ENCODE data around the gene JAG1. TPM values are rescaled to one million over a fixed set of nuclear protein-coding genes. Genes with fewer than 3 reads are reported as not detected.

JAG1 gene
- total RNA-seq, 1 experiment from 2014 or later, result 45.2 TPM

DNA sequence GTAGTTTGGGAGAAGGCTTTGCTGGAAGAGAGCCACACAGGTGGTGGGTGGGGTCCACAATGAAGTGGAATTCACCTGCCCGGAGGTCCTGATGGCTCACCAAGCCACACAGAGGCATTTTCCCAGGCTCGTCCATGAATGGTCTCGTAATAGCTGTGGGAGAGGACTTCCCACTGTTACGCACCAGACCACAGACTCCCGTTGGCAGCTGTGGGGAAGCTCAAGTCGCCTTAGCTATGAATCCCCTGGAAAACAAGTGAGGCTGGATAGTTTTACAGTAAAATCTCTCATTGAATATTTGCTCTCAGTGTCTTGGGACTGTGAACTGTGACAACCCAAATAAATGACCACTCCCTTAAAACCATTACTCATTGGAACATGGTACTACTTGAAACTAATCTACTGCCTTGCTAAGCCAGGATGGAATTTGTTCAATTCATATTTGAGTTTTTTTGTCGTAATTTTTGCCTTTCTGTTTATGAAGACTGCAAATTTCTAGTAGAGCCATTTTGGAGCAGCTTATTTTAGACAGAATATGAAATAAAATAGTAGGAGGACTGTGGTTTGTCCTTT lies 79.4 kb downstream of the JAG1 start:
- CTCF ChIA-PET, result interaction anchor here (0.7 to 1.2 kb wide), 5 partner anchors 24 to 378 kb away, joined by 3 to 4 read pairs (median 3); no protein-coding TSS in a partner anchor
- ATAC-seq, result no peak
- H3K36me3 Mint-ChIP-seq, result peaks cover 3% of the 10 kb centered on the region; the same call in 1 of the 2 replicates
- peaks cover 8% of the 10 kb centered on the region for H3K4me1 Mint-ChIP-seq
- TF ChIP-seq ATF3 (CRISPR knock-in tag; conservative IDR thresholded peaks at IDR 0.05), result no peak
- TF ChIP-seq JUN (CRISPR knock-in tag; IDR thresholded peaks at IDR 0.05), result no peak
- TF ChIP-seq, protein P1, sequence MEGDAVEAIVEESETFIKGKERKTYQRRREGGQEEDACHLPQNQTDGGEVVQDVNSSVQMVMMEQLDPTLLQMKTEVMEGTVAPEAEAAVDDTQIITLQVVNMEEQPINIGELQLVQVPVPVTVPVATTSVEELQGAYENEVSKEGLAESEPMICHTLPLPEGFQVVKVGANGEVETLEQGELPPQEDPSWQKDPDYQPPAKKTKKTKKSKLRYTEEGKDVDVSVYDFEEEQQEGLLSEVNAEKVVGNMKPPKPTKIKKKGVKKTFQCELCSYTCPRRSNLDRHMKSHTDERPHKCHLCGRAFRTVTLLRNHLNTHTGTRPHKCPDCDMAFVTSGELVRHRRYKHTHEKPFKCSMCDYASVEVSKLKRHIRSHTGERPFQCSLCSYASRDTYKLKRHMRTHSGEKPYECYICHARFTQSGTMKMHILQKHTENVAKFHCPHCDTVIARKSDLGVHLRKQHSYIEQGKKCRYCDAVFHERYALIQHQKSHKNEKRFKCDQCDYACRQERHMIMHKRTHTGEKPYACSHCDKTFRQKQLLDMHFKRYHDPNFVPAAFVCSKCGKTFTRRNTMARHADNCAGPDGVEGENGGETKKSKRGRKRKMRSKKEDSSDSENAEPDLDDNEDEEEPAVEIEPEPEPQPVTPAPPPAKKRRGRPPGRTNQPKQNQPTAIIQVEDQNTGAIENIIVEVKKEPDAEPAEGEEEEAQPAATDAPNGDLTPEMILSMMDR (IDR thresholded peaks at IDR 0.05), result no peak
- TF ChIP-seq, protein P2, sequence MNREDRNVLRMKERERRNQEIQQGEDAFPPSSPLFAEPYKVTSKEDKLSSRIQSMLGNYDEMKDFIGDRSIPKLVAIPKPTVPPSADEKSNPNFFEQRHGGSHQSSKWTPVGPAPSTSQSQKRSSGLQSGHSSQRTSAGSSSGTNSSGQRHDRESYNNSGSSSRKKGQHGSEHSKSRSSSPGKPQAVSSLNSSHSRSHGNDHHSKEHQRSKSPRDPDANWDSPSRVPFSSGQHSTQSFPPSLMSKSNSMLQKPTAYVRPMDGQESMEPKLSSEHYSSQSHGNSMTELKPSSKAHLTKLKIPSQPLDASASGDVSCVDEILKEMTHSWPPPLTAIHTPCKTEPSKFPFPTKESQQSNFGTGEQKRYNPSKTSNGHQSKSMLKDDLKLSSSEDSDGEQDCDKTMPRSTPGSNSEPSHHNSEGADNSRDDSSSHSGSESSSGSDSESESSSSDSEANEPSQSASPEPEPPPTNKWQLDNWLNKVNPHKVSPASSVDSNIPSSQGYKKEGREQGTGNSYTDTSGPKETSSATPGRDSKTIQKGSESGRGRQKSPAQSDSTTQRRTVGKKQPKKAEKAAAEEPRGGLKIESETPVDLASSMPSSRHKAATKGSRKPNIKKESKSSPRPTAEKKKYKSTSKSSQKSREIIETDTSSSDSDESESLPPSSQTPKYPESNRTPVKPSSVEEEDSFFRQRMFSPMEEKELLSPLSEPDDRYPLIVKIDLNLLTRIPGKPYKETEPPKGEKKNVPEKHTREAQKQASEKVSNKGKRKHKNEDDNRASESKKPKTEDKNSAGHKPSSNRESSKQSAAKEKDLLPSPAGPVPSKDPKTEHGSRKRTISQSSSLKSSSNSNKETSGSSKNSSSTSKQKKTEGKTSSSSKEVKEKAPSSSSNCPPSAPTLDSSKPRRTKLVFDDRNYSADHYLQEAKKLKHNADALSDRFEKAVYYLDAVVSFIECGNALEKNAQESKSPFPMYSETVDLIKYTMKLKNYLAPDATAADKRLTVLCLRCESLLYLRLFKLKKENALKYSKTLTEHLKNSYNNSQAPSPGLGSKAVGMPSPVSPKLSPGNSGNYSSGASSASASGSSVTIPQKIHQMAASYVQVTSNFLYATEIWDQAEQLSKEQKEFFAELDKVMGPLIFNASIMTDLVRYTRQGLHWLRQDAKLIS (CRISPR knock-in tag; IDR thresholded peaks at IDR 0.05; ENCODE audit: borderline replicate concordance), result no peak
- no peak for TF ChIP-seq SP1 (CRISPR knock-in tag; conservative IDR thresholded peaks at IDR 0.05)
- no peak for TF ChIP-seq ZBTB43 (CRISPR knock-in tag; IDR thresholded peaks at IDR 0.05)
- no peak for TF ChIP-seq IRF1 (CRISPR knock-in tag; IDR thresholded peaks at IDR 0.05)
- no peak for TF ChIP-seq JAZF1 (CRISPR knock-in tag; IDR thresholded peaks at IDR 0.05)
- TF ChIP-seq, protein P3, sequence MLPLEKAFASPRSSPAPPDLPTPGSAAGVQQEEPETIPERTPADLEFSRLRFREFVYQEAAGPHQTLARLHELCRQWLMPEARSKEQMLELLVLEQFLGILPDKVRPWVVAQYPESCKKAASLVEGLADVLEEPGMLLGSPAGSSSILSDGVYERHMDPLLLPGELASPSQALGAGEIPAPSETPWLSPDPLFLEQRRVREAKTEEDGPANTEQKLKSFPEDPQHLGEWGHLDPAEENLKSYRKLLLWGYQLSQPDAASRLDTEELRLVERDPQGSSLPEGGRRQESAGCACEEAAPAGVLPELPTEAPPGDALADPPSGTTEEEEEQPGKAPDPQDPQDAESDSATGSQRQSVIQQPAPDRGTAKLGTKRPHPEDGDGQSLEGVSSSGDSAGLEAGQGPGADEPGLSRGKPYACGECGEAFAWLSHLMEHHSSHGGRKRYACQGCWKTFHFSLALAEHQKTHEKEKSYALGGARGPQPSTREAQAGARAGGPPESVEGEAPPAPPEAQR (CRISPR knock-in tag; IDR thresholded peaks at IDR 0.05), result no peak
- TF ChIP-seq ATF1 (CRISPR knock-in tag; IDR thresholded peaks at IDR 0.05), result no peak
- no peak for TF ChIP-seq PREB (CRISPR knock-in tag; IDR thresholded peaks at IDR 0.05; ENCODE audit: borderline replicate concordance)
- TF ChIP-seq NR2C2 (CRISPR knock-in tag; IDR thresholded peaks at IDR 0.05), result no peak
- no peak for TF ChIP-seq ATF2 (CRISPR knock-in tag; IDR thresholded peaks at IDR 0.05; ENCODE audit: borderline replicate concordance, low read depth)
- TF ChIP-seq, protein P4, sequence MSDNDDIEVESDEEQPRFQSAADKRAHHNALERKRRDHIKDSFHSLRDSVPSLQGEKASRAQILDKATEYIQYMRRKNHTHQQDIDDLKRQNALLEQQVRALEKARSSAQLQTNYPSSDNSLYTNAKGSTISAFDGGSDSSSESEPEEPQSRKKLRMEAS (CRISPR knock-in tag; IDR thresholded peaks at IDR 0.05), result no peak
- TF ChIP-seq, protein P5, sequence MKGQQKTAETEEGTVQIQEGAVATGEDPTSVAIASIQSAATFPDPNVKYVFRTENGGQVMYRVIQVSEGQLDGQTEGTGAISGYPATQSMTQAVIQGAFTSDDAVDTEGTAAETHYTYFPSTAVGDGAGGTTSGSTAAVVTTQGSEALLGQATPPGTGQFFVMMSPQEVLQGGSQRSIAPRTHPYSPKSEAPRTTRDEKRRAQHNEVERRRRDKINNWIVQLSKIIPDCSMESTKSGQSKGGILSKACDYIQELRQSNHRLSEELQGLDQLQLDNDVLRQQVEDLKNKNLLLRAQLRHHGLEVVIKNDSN (CRISPR knock-in tag; IDR thresholded peaks at IDR 0.05), result no peak
- TF ChIP-seq NFE2L1 (CRISPR knock-in tag; IDR thresholded peaks at IDR 0.05), result no peak
- POLR2A ChIA-PET, result no interaction called here
- no peak for DNase-seq (ENCODE audit: low spot score)
- H3K4me3 Mint-ChIP-seq, result no peak overlapping the region
- no peak overlapping the region for H3K27ac Mint-ChIP-seq
- no peaks in the 10 kb centered on the region for H3K27me3 Mint-ChIP-seq (ENCODE audit: low read depth)
- no peaks in the 10 kb centered on the region for H3K9me3 Mint-ChIP-seq
